Colonic mucosa (tissue), 4 donors: ENCODE results near the gene CUBN. TPM values are rescaled to one million over a fixed set of nuclear protein-coding genes. Genes with fewer than 3 reads are reported as not detected.

ENCODE experiments used
- DNase-seq: peaks from one replicate; pipeline ENCODE4 v3.0.0-alpha.2; 2020
- H3K27ac ChIP-seq: fragments of 200-600 bp; one replicate; pipeline ENCODE4 v1.8.0; 2021
- H3K27me3 ChIP-seq: fragments of 200-600 bp; one replicate; pipeline ENCODE4 v1.8.0; 2021
- H3K36me3 ChIP-seq: fragments of 200-600 bp; one replicate; pipeline ENCODE4 v1.8.0; 2021
- H3K4me1 ChIP-seq: fragments of 200-600 bp; one replicate; pipeline ENCODE4 v1.8.0; 2021; ENCODE audit warnings: mild to moderate bottlenecking
- H3K4me3 ChIP-seq: fragments of 200-600 bp; one replicate; pipeline ENCODE4 v1.8.0; 2021
- H3K9ac ChIP-seq, 2 donors: one replicate each; pipeline ENCODE4 v1.7.0; 2013; ENCODE audit warnings: control low read depth in 2 of 2, low read depth in 2 of 2, low read length in 2 of 2
- H3K9me3 ChIP-seq: fragments of 200-600 bp; one replicate; pipeline ENCODE4 v1.8.0; 2021
- intact Hi-C: fragments of 100-400 bp; cut with DNase I; formaldehyde crosslinking; loops from one replicate; pipeline ENCODE4 v1.14.1; 2022
- total RNA-seq, 2 donors: library from RNA; stranded (reverse); fragmentation: NEBNext Ultra II Directional in 1 of 2; extraction: Animal tissue kit (Norgen Biotek cat#: 25700) in 1 of 2; gene quantifications; one replicate each; pipeline ENCODE4 v1.2.1, GENCODE V29; 2021
- TF ChIP-seq, protein P1 (sequence below): fragments of 200-600 bp; IDR thresholded peaks from one replicate; pipeline ENCODE4 v1.8.0; 2022; ENCODE audit warnings: antibody characterized with exemption, mild to moderate bottlenecking
- donor health status: healthy.
- donor health status: DM: no; HTN: no; CAD: no.
- donor health status: DM: no; HTN: no; CAD: no.

The CUBN gene
- total RNA-seq, 2 donors from 2014 or later: 0.25 to 0.42 TPM

DNA sequence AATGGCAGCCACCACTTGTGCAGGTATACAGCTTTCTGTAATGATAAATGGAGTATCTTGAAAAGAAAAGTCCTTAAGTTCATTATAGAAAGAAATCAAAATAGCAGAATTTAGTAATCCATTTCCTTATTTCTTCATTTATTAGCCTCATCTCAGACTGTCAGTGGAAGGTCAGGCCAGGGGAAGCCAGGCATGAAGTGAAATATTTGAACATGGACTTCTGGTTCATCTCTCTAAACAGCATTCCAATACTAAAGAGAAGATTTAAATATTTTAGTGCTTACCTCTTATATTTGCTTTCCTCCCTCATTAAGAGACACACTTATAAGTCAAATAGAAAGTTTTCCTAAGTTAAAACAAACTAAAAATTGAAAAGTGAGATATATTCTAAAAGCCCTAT, 45.0 kb upstream of the CUBN start:
- no peaks in the 10 kb centered on the region for H3K36me3 ChIP-seq
- intact Hi-C loops: no loop called here
- H3K27ac ChIP-seq: no peak overlapping the region
- no peaks in the 10 kb centered on the region for H3K4me1 ChIP-seq
- TF ChIP-seq, protein P1, sequence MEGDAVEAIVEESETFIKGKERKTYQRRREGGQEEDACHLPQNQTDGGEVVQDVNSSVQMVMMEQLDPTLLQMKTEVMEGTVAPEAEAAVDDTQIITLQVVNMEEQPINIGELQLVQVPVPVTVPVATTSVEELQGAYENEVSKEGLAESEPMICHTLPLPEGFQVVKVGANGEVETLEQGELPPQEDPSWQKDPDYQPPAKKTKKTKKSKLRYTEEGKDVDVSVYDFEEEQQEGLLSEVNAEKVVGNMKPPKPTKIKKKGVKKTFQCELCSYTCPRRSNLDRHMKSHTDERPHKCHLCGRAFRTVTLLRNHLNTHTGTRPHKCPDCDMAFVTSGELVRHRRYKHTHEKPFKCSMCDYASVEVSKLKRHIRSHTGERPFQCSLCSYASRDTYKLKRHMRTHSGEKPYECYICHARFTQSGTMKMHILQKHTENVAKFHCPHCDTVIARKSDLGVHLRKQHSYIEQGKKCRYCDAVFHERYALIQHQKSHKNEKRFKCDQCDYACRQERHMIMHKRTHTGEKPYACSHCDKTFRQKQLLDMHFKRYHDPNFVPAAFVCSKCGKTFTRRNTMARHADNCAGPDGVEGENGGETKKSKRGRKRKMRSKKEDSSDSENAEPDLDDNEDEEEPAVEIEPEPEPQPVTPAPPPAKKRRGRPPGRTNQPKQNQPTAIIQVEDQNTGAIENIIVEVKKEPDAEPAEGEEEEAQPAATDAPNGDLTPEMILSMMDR: no peak
- no peak for DNase-seq
- no peak overlapping the region for H3K4me3 ChIP-seq
- no peak overlapping the region for H3K9ac ChIP-seq
- H3K27me3 ChIP-seq: no peaks in the 10 kb centered on the region
- no peaks in the 10 kb centered on the region for H3K9me3 ChIP-seq

DNA sequence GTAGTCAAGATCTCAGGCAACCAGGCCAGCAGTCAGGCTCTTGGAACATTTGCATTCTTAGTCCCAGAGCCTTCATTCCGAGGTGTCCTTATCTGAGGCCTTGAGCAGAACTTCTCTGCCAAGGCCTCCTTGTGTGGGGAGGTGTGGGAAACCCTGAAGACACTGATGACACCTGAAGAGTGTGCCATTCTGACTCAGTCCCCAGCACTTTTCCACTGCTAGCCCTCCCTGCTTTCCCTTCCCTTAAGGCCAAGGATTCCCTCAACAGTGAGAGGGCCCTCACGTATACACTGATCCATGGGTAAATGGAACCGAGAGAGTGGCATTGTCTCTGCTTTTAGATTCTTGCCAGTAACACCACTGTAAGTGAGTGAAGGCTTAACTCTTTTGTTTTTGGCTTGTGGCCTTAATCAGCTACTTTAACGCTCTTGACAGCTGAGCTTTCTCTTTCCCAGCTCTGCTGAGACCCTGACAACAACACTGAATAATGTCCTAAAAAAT, 41.6 kb upstream of the CUBN start:
- H3K4me1 ChIP-seq: no peaks in the 10 kb centered on the region
- no peak for DNase-seq
- no peak overlapping the region for H3K27ac ChIP-seq
- intact Hi-C loops: no loop called here
- no peaks in the 10 kb centered on the region for H3K9me3 ChIP-seq
- no peak overlapping the region for H3K9ac ChIP-seq
- no peaks in the 10 kb centered on the region for H3K36me3 ChIP-seq
- TF ChIP-seq, protein P1: no peak
- H3K27me3 ChIP-seq: no peaks in the 10 kb centered on the region
- no peak overlapping the region for H3K4me3 ChIP-seq

DNA sequence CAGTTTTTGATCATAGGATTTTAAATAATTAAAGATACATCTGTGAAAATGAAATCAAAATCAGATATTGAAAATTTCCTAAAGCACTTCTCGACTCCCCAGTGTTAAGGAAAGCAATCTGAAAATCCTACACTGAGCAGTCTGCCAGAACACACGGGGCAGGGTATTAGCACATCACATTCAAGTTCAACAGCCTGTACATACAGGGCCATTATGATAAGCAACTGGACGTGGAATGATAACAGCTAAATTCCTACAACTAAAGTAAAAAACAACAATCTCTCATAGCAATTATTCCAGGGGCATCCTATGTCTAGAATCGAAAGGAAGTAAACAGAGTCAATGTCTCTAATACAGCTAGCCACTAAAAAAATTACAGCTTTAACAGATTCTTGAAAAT, 40.2 kb upstream of the CUBN start:
- Histone ChIP-seq H3K36me3 (no peaks in the 10 kb centered on the region), H3K4me1 (no peaks in the 10 kb centered on the region), H3K9me3 (no peaks in the 10 kb centered on the region), H3K9ac (no peak overlapping the region), H3K4me3 (no peak overlapping the region), H3K27ac (no peak overlapping the region), H3K27me3 (no peaks in the 10 kb centered on the region)
- intact Hi-C loops: no loop called here
- TF ChIP-seq, protein P1: no peak
- DNase-seq: no peak

DNA sequence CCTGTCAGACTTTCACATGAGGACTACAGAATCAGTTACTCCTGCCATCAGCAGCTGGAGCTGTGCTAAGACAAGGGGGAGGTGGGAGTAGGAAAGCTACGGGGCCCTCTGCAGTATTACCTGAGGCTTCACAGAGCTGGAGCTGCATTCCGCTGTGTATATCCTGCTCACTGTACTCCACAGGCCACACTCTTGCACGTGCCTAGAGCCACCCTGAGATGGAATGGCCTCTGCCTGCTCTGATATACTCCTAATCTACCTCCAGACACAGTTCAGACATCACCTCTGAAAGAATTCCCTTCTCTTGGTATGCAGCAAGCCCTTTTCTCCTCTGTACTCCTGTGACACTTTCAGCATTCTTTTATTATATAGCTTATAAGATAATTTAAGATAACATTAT, 37.1 kb upstream of the CUBN start:
- TF ChIP-seq, protein P1: no peak
- Histone ChIP-seq H3K36me3 (no peaks in the 10 kb centered on the region), H3K27ac (no peak overlapping the region), H3K9ac (no peak overlapping the region), H3K4me3 (no peak overlapping the region), H3K4me1 (no peaks in the 10 kb centered on the region), H3K9me3 (no peaks in the 10 kb centered on the region), H3K27me3 (no peaks in the 10 kb centered on the region)
- DNase-seq: no peak
- intact Hi-C loops: no loop called here

DNA sequence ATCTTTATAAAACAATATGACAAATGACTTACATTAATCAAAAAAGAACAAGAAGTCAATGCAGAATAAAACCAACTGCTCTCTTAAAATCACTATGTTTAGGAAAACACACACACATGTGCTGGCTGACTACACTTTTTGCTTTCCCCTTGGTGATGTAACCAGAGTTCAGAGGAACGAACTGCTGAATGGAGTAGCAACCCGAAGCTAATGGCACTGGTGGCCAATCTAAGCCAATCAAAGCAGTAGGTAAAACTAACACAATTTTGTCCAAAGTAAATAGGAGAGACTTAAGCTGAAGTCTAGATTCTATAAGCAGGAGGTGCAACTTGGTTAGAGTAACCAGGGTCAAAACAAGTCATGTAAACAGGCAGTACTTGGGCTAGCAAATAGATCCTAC, 33.2 kb upstream of the CUBN start:
- TF ChIP-seq, protein P1: no peak
- no peak for DNase-seq
- intact Hi-C loops: no loop called here
- Histone ChIP-seq H3K27me3 (no peaks in the 10 kb centered on the region), H3K36me3 (no peaks in the 10 kb centered on the region), H3K4me1 (no peaks in the 10 kb centered on the region), H3K9ac (no peak overlapping the region), H3K27ac (no peak overlapping the region), H3K9me3 (no peaks in the 10 kb centered on the region), H3K4me3 (no peak overlapping the region)

DNA sequence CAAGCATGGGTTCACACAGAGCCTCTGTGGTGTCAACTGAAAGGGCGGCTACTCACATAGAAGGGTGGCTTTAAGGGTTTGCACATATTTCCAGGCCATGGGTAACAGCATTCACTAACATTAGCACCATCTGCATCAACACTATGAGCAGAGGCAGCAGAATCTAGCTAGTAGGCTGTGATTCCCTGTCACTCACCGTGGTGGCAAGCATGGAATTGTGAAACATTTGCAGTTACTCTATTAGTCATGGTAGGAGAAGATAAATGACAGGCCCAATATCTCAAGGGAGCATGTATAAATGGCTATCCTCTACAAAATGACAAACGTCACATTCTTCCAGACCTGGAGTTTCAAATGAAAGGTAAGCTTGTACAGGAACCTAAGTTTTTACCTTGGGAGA, 32.2 kb upstream of the CUBN start:
- Histone ChIP-seq H3K4me1 (no peaks in the 10 kb centered on the region), H3K27ac (no peak overlapping the region), H3K36me3 (no peaks in the 10 kb centered on the region), H3K4me3 (no peak overlapping the region), H3K9me3 (no peaks in the 10 kb centered on the region), H3K27me3 (no peaks in the 10 kb centered on the region), H3K9ac (no peak overlapping the region)
- DNase-seq: no peak
- TF ChIP-seq, protein P1: no peak
- intact Hi-C loops: no loop called here
